ENCODE data around the gene BRD7.

Gene BRD7

GRCh38 chr16:50315346-50315997 is 53.3 kb downstream of the BRD7 start:
- Histone ChIP-seq H2AFZ (ENCODE audit: low read depth, low read length) (no peak overlapping the region), H3K4me1 (ENCODE audit: low read length) (no peaks in the 10 kb centered on the region), H3K36me3 (replicated peaks; ENCODE audit: low read depth, low read length) (peaks cover 71% of the 10 kb centered on the region), H3K27me3 (ENCODE audit: low read depth, low read length) (no peaks in the 10 kb centered on the region), H3K9me3 (ENCODE audit: insufficient read depth, low read length) (no peaks in the 10 kb centered on the region), H3K4me2 (ENCODE audit: low read length) (no peak overlapping the region), H3K79me2 (ENCODE audit: low read length) (no peaks in the 10 kb centered on the region), H4K20me1 (ENCODE audit: insufficient read depth, low read length) (no peaks in the 10 kb centered on the region; the same call in 1 of the 2 replicates), H3K27ac (ENCODE audit: low read length) (no peak overlapping the region), H3K4me3 (ENCODE audit: low read length) (no peak overlapping the region), H3K9ac (ENCODE audit: low read length) (no peak overlapping the region)
- TF ChIP-seq EZH2phosphoT487 (IDR thresholded peaks at IDR 0.05; ENCODE audit: low read depth) (no peak), CTCF (IDR thresholded peaks at IDR 0.05; ENCODE audit: low read depth, low read length) (no peak)

- Histone ChIP-seq H3K9me3 (ENCODE audit: insufficient read depth, low read length) (no peaks in the 10 kb centered on the region), H3K79me2 (ENCODE audit: low read length) (no peaks in the 10 kb centered on the region), H2AFZ (ENCODE audit: low read depth, low read length) (no peak overlapping the region), H3K36me3 (replicated peaks; ENCODE audit: low read depth, low read length) (peaks cover 62% of the 10 kb centered on the region), H3K4me1 (ENCODE audit: low read length) (no peaks in the 10 kb centered on the region), H3K27me3 (ENCODE audit: low read depth, low read length) (no peaks in the 10 kb centered on the region), H4K20me1 (ENCODE audit: insufficient read depth, low read length) (no peaks in the 10 kb centered on the region; the same call in 1 of the 2 replicates), H3K9ac (ENCODE audit: low read length) (no peak overlapping the region), H3K4me2 (ENCODE audit: low read length) (no peak overlapping the region), H3K27ac (ENCODE audit: low read length) (no peak overlapping the region), H3K4me3 (ENCODE audit: low read length) (no peak overlapping the region)
- no peak for TF ChIP-seq EZH2phosphoT487 (IDR thresholded peaks at IDR 0.05; ENCODE audit: low read depth)
Measured at GRCh38 chr16:50314665-50315064, 54.1 kb downstream of the BRD7 start.

GRCh38 chr16:50313596-50314478 is 55.0 kb downstream of the BRD7 start:
- H3K4me1 ChIP-seq (ENCODE audit: low read length): no peaks in the 10 kb centered on the region
- TF ChIP-seq CTCF (IDR thresholded peaks at IDR 0.05; ENCODE audit: low read depth, low read length): no peak
- TF ChIP-seq EZH2phosphoT487 (IDR thresholded peaks at IDR 0.05; ENCODE audit: low read depth): no peak
- H3K36me3 ChIP-seq (replicated peaks; ENCODE audit: low read depth, low read length): peaks cover 64% of the 10 kb centered on the region
- H3K9me3 ChIP-seq (ENCODE audit: insufficient read depth, low read length): no peaks in the 10 kb centered on the region
- no peak overlapping the region for H3K27ac ChIP-seq (ENCODE audit: low read length)
- no peak overlapping the region for H3K4me3 ChIP-seq (ENCODE audit: low read length)
- H3K4me2 ChIP-seq (ENCODE audit: low read length): no peak overlapping the region
- no peak overlapping the region for H3K9ac ChIP-seq (ENCODE audit: low read length)
- H3K27me3 ChIP-seq (ENCODE audit: low read depth, low read length): no peaks in the 10 kb centered on the region
- no peak overlapping the region for H2AFZ ChIP-seq (ENCODE audit: low read depth, low read length)
- no peaks in the 10 kb centered on the region; the same call in 1 of the 2 replicates for H4K20me1 ChIP-seq (ENCODE audit: insufficient read depth, low read length)
- no peaks in the 10 kb centered on the region for H3K79me2 ChIP-seq (ENCODE audit: low read length)

- TF ChIP-seq CTCF (IDR thresholded peaks at IDR 0.05; ENCODE audit: low read depth, low read length) (no peak), EZH2phosphoT487 (IDR thresholded peaks at IDR 0.05; ENCODE audit: low read depth) (no peak)
Measured at GRCh38 chr16:50311891-50312501, 56.8 kb downstream of the BRD7 start.

More at GRCh38 chr16:50311891-50312501, 56.8 kb downstream of the BRD7 start:
- no peak overlapping the region for H3K4me3 ChIP-seq (ENCODE audit: low read length)
- H3K27me3 ChIP-seq (ENCODE audit: low read depth, low read length): no peaks in the 10 kb centered on the region
- no peaks in the 10 kb centered on the region for H3K79me2 ChIP-seq (ENCODE audit: low read length)
- H3K9me3 ChIP-seq (ENCODE audit: insufficient read depth, low read length): no peaks in the 10 kb centered on the region
- H3K27ac ChIP-seq (ENCODE audit: low read length): no peak overlapping the region
- no peak overlapping the region for H3K4me2 ChIP-seq (ENCODE audit: low read length)
- no peaks in the 10 kb centered on the region; the same call in 1 of the 2 replicates for H4K20me1 ChIP-seq (ENCODE audit: insufficient read depth, low read length)
- H3K4me1 ChIP-seq (ENCODE audit: low read length): no peaks in the 10 kb centered on the region
- no peak overlapping the region for H2AFZ ChIP-seq (ENCODE audit: low read depth, low read length)
- H3K9ac ChIP-seq (ENCODE audit: low read length): no peak overlapping the region
- peaks cover 50% of the 10 kb centered on the region for H3K36me3 ChIP-seq (replicated peaks; ENCODE audit: low read depth, low read length)
